Breast epithelium (tissue), 3 donors: Measurements from ENCODE around the gene IGFL2.

Source experiments
- POLR2A ChIP-seq: fragments of 450-650 bp; IDR thresholded peaks from one replicate; pipeline ENCODE4 v1.6.1; 2016; ENCODE audit warnings: antibody characterized with exemption, mild to moderate bottlenecking, moderate library complexity
- POLR2AphosphoS5 ChIP-seq, 3 donors: sonication (generic); formaldehyde crosslinking; IDR thresholded peaks; one replicate each; pipeline ENCODE4 v1.6.1; 2017; ENCODE audit warnings: antibody characterized with exemption in 3 of 3
- TF ChIP-seq, protein P1 (sequence below), 3 donors: fragments of 450-650 bp; IDR thresholded peaks; one replicate each; pipeline ENCODE4 v1.5.1; 2016 to 2017; ENCODE audit warnings: antibody characterized with exemption in 3 of 3, mild to moderate bottlenecking in 3 of 3, moderate library complexity in 3 of 3

GRCh38 chr19:46191972-46192371 is 43.9 kb downstream of the IGFL2 start:
- TF ChIP-seq POLR2A (no peak), POLR2AphosphoS5 (IDR thresholded peaks at IDR 0.05) (no peak)
- TF ChIP-seq, protein P1, sequence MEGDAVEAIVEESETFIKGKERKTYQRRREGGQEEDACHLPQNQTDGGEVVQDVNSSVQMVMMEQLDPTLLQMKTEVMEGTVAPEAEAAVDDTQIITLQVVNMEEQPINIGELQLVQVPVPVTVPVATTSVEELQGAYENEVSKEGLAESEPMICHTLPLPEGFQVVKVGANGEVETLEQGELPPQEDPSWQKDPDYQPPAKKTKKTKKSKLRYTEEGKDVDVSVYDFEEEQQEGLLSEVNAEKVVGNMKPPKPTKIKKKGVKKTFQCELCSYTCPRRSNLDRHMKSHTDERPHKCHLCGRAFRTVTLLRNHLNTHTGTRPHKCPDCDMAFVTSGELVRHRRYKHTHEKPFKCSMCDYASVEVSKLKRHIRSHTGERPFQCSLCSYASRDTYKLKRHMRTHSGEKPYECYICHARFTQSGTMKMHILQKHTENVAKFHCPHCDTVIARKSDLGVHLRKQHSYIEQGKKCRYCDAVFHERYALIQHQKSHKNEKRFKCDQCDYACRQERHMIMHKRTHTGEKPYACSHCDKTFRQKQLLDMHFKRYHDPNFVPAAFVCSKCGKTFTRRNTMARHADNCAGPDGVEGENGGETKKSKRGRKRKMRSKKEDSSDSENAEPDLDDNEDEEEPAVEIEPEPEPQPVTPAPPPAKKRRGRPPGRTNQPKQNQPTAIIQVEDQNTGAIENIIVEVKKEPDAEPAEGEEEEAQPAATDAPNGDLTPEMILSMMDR (IDR thresholded peaks at IDR 0.05): no peak
